ENCODE results near the gene SEMA4B.

DNA sequence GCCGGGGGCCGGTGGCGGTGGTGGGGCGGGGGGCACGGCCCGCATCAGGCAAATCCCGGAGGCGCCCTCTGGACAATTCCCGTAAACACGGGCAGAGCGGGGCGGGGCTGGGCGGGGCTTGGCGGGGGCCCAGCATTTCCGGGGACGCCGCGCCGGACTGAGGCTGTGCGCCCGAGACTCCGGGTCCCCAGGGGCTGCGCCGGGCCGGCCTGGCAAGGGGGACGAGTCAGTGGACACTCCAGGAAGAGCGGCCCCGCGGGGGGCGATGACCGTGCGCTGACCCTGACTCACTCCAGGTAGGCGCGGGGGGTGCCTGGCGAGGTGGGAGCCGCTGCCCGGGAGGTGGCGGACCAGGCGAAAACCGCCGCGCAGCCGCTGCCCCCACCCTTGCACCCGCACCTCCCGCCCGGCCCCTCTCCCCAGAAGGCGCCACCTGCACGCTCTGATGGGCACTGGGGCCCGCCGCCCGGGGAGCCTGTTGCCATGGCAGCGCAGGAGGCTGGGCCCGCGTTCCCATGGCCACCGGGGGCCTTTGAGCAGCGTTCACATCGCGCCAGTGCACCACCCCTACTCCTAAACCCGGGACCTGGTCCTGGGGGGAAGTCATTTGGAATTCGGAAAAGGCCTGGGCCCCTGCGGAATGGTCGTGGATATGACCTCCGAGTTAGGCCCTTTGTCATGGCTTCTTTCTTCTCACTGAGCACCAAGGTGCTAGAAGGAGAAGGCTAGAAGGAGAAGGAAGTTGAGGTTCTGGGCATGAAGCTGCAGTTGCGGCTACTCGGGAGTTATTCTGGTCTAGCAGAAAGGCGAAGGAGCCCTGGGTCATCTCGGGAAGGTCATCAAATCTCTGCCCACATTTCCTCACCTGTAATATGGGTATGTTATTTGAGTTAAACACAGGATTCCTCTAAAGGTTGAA is 16.1 kb upstream of the SEMA4B start:
- TF ChIP-seq, protein P1, sequence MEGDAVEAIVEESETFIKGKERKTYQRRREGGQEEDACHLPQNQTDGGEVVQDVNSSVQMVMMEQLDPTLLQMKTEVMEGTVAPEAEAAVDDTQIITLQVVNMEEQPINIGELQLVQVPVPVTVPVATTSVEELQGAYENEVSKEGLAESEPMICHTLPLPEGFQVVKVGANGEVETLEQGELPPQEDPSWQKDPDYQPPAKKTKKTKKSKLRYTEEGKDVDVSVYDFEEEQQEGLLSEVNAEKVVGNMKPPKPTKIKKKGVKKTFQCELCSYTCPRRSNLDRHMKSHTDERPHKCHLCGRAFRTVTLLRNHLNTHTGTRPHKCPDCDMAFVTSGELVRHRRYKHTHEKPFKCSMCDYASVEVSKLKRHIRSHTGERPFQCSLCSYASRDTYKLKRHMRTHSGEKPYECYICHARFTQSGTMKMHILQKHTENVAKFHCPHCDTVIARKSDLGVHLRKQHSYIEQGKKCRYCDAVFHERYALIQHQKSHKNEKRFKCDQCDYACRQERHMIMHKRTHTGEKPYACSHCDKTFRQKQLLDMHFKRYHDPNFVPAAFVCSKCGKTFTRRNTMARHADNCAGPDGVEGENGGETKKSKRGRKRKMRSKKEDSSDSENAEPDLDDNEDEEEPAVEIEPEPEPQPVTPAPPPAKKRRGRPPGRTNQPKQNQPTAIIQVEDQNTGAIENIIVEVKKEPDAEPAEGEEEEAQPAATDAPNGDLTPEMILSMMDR (IDR thresholded peaks at IDR 0.05 in 2 of 3, conservative IDR thresholded peaks at IDR 0.05 in 1 of 3; ENCODE audit: control insufficient read depth in 2 of 3, extremely low read depth in 1 of 3, insufficient read depth in 1 of 3, low read depth in 3 of 3, low read length in 3 of 3) = no peak
- no peak for TF ChIP-seq POLR2AphosphoS2 (IDR thresholded peaks at IDR 0.05; ENCODE audit: low read depth, low read length)
